Upper lobe of left lung (tissue), 4 donors: ENCODE measurements around the gene FHOD3.

Experiments used
- CTCF ChIP-seq, 6 experiments: fragments of 450-650 bp in 4 of 6; fragments of 200-600 bp in 2 of 6; sonication (generic) in 2 of 6; IDR thresholded peaks; one replicate each; pipeline ENCODE4 v1.5.1; 2016 to 2019; ENCODE audit warnings: antibody characterized with exemption in 6 of 6
- POLR2AphosphoS5 ChIP-seq, 2 donors: sonication (generic); formaldehyde crosslinking; IDR thresholded peaks; one replicate each; pipeline ENCODE4 v1.5.1; 2017; ENCODE audit warnings: antibody characterized with exemption in 2 of 2

- TF ChIP-seq CTCF (IDR thresholded peaks at IDR 0.05) (no peak), POLR2AphosphoS5 (IDR thresholded peaks at IDR 0.05) (no peak)
These were observed 89.8 kb downstream of the FHOD3 start for GRCh38 chr18:36387310-36387709.
